GM18505 (cell line): ENCODE measurements around the gene SNX24.

Source experiments
- ATAC-seq: cut with Tn5 transposase; IDR thresholded peaks from one replicate; pipeline ENCODE4 v1.9.1; 2021; ENCODE audit not compliant: unreplicated experiment
- POLR2A ChIP-seq: IDR thresholded peaks from 4 replicates; pipeline ENCODE4 v1.6.1; 2011; ENCODE audit warnings: borderline replicate concordance; ENCODE audit not compliant: insufficient read depth, insufficient read length; ENCODE audit errors: extremely low read depth

The SNX24 gene

DNA sequence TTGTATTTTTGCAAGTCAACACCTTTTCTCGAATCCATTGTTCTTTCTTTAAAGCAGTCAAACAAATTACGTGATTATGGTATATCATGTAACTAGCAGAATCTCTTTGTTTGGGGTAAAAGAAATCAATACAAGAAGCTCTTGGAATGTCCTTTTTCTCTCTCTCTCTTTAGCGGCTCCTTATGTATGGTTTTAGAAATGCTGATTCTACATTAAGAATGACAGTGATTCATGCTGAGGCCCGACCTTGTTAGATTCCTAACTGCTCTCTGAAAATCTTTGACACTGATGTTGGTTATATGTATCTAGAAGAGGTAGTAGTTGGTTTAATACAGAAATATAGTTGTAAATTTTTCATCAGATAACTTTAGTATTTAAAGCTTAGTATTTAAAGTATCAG lies 76.4 kb downstream of the SNX24 start:
- no peak for TF ChIP-seq POLR2A
- no peak for ATAC-seq

GRCh38 chr5:122924203-122924602 lies 78.8 kb downstream of the SNX24 start:
- no peak for TF ChIP-seq POLR2A
- no peak for ATAC-seq

DNA sequence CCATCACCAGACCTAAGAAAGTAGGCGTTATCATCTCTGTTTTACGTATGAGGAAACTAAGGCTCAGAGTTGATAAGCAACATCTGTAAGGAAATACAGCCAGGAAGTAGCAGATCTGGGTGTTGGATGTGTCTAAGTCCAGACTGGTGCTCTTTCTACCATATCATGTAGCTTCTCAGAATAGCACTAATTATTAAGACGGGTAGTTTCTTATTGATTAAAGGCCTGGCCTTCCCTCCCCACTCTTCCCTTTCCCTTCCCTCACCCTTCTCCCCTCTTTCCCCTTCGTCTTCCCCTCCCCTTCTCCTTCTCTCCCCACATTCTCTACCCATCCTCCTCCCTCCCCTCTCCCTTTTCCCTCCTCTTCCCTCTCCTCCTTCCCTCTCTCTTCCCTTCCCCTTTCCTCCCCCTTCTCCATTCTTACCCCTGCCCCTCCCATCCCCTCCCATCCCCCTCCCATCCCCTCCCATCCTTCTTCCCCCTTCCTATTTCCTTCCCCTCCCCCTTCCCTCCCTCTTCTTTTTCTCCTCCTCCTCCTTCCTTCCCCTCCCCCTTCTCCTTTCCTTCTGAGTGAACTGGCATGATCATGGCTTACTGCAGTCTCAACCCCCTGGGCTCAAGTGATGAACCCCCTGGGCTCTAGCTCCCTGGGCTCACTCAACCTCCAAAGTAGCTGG lies 79.4 kb downstream of the SNX24 start:
- TF ChIP-seq POLR2A: no peak

DNA sequence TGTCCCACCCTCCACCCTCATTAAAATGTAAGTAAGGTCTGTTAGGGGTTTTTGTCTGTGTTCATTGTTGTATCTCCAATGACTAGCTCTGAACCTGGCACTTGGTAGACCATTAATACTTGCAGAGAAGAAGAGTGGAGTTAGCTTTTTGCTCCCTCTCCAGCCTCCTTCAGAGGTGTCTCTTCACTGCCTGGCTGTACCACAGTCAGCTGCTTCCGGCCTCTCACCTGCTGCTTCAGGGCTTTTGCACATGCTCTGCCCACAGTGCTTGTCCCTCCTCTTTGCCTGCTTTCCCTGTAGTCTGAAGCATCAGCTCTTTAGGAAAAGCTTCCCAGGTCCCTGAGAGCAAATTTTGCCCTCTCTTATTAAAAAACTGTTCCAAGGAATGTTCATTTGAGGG lies 83.6 kb downstream of the SNX24 start:
- no peak for TF ChIP-seq POLR2A
- no peak for ATAC-seq

More for the DNA sequence above, 79.4 kb downstream of the SNX24 start:
- ATAC-seq: no peak

- ATAC-seq: no peak
- TF ChIP-seq POLR2A: no peak
These were observed 84.6 kb downstream of the SNX24 start for GRCh38 chr5:122929980-122930379.

GRCh38 chr5:122933956-122934355 lies 88.5 kb downstream of the SNX24 start:
- no peak for ATAC-seq
- no peak for TF ChIP-seq POLR2A

DNA sequence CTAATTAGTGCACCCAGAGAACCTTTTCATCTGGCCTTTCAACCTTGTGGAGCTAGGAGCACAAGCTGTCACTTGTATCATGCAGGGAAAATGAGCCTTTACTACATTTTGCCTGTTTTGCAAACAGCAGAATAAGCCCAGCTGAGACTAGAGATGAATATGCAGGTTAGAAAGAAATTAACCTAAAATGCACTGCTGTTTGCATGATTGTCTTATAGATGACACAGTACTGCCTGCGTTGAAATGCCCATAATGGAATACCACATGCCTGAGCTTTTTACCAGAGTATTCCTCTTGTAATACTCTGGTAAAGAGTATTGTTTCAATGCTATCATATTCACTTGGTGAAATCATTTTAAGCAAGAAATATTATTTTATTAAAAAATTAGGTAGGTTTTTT lies 90.7 kb downstream of the SNX24 start:
- TF ChIP-seq POLR2A: no peak
- no peak for ATAC-seq

- TF ChIP-seq POLR2A: no peak
- no peak for ATAC-seq
These were observed 92.5 kb downstream of the SNX24 start for GRCh38 chr5:122937914-122938313.

- no peak for TF ChIP-seq POLR2A
- no peak for ATAC-seq
These were observed 95.5 kb downstream of the SNX24 start for GRCh38 chr5:122940890-122941289.

- TF ChIP-seq POLR2A: no peak
- ATAC-seq: no peak
These were observed 96.3 kb downstream of the SNX24 start for GRCh38 chr5:122941737-122942136.

- ATAC-seq: no peak
- TF ChIP-seq POLR2A: no peak
These were observed 96.9 kb downstream of the SNX24 start for GRCh38 chr5:122942164-122942914.

GRCh38 chr5:122943050-122943698 lies 97.8 kb downstream of the SNX24 start:
- ATAC-seq: no peak
- TF ChIP-seq POLR2A: no peak

- no peak for TF ChIP-seq POLR2A
- no peak for ATAC-seq
These were observed 98.6 kb downstream of the SNX24 start for GRCh38 chr5:122944051-122944450.

DNA sequence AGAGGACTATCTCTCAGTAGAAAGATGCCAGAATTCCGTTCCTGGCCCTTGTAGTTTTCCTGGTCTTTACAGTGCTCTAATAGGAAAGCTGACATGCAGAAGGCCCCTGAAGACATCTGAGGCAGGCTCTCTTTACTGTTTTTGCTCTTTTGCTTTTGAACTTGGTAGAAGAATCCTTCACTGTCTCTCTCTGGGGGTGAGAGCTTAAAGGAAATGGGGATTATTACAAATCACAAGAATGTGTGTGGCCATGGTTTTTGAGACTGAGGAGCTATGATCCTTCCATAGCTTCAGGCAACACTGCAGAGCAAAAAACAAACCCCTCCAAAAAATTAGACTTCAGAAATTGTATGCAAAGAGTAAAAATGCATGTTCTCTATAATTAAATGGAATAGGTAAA lies 102.0 kb downstream of the SNX24 start:
- no peak for TF ChIP-seq POLR2A
- no peak for ATAC-seq

DNA sequence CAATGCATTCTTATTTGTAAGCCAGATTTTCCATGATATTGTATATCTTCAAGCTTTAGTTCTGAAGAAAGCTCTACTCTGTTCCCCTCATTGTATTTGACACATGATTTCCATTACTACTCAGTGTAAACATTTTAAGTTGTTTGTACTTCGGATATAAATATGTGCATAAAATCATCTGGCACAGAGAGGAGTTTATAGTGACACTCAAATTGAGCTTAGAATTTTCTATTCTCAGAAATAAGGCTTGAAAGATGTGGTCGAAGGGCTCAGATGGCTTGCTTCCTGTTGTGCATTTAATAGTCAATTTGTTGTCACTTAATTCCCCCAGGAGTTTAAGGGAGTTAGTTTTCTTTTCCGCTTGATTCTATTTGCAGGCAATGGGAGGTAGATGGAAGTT lies 102.4 kb downstream of the SNX24 start:
- no peak for ATAC-seq

DNA sequence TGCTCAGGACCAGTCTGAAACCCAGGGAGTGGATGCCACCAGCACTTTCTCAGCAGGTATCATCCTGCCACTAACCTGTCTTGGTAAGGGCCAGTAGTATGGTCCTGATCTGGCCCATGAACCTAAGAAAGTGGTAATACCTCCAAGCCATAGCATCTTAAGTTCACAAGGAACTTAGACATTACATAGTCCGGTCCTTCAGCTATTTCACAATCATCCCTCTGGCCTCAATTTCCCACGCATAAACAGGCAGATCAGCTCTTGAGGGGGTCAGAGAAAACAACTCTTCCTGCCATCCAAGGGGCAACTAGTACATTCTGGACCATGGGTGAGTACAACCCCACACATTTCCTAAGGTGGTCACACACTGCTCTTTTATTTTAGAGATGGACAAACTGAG lies 102.9 kb downstream of the SNX24 start:
- no peak for ATAC-seq
- no peak for TF ChIP-seq POLR2A

More for the DNA sequence above, 102.4 kb downstream of the SNX24 start:
- TF ChIP-seq POLR2A: no peak
